HL-60 (cell line): ENCODE results near the gene ST6GAL1.

ENCODE experiments used
- DNase-seq, 2 experiments: peaks; one replicate each; pipeline ENCODE4 v3.0.0-alpha.2; 2010 to 2020; ENCODE audit warnings: low read depth in 1 of 2, low spot score in 1 of 2
- H3K27ac ChIP-seq: fragments of 250-450 bp; sonication (Bioruptor Pico); replicated peaks from 2 replicates; pipeline ENCODE4 v1.5.1; 2020; ENCODE audit warnings: mild to moderate bottlenecking, moderate library complexity
- H3K27me3 ChIP-seq: fragments of 250-450 bp; sonication (Bioruptor Pico); 2 replicates; pipeline ENCODE4 v1.5.1; 2021; ENCODE audit warnings: mild to moderate bottlenecking, moderate library complexity; ENCODE audit not compliant: insufficient read depth, poor library complexity, severe bottlenecking
- H3K4me3 ChIP-seq: replicated peaks from 2 replicates; pipeline ENCODE4 v1.5.1; 2011; ENCODE audit warnings: mild to moderate bottlenecking, control low read depth, low read length; ENCODE audit not compliant: insufficient read depth
- GABPA ChIP-seq: IDR thresholded peaks from 2 replicates; pipeline ENCODE4 v1.6.1; 2012; ENCODE audit warnings: low read depth
- POLR2AphosphoS5 ChIP-seq: IDR thresholded peaks from 2 replicates; pipeline ENCODE4 v1.6.1; 2012; ENCODE audit warnings: low read depth
- SPI1 ChIP-seq: IDR thresholded peaks from 2 replicates; pipeline ENCODE4 v1.6.1; 2012; ENCODE audit warnings: low read depth, mild to moderate bottlenecking, borderline replicate concordance
- TF ChIP-seq, protein P1 (sequence below): IDR thresholded peaks from one replicate; pipeline ENCODE4 v1.5.1; 2011; ENCODE audit warnings: low read length, control low read depth, inconsistent platforms; ENCODE audit not compliant: insufficient read depth
- TF ChIP-seq, protein P2 (sequence below): IDR thresholded peaks from 2 replicates; pipeline ENCODE4 v1.6.1; 2012; ENCODE audit warnings: low read depth; ENCODE audit not compliant: insufficient replicate concordance

ST6GAL1 gene

DNA sequence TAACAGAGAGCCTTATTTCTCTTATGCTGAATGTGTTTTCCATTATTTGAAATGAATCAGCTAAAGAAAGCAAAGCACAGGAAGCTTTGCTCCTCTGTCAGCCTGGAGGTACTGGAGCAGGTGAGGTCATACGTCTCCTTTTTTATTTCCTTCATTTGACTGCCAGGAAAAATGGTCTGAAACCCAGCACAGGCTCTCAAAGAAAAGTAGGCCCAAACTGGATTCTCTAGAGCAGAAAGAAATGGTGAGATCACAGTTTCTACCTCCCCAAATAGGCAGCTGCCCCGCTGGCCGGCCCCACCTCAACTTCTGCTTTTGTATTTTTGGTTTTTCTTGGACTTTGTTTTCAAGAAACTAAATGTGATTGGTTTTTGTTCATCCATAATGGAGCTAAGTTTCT is 113.9 kb downstream of the ST6GAL1 start:
- peak in 1 of 2 experiments; percentile 60 for DNase-seq
- H3K27ac ChIP-seq = peak overlapping the region; percentile 57
- no peak overlapping the region for H3K4me3 ChIP-seq
- TF ChIP-seq POLR2AphosphoS5 (no peak), SPI1 (no peak), GABPA (no peak)
- TF ChIP-seq, protein P1, sequence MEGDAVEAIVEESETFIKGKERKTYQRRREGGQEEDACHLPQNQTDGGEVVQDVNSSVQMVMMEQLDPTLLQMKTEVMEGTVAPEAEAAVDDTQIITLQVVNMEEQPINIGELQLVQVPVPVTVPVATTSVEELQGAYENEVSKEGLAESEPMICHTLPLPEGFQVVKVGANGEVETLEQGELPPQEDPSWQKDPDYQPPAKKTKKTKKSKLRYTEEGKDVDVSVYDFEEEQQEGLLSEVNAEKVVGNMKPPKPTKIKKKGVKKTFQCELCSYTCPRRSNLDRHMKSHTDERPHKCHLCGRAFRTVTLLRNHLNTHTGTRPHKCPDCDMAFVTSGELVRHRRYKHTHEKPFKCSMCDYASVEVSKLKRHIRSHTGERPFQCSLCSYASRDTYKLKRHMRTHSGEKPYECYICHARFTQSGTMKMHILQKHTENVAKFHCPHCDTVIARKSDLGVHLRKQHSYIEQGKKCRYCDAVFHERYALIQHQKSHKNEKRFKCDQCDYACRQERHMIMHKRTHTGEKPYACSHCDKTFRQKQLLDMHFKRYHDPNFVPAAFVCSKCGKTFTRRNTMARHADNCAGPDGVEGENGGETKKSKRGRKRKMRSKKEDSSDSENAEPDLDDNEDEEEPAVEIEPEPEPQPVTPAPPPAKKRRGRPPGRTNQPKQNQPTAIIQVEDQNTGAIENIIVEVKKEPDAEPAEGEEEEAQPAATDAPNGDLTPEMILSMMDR = no peak
- TF ChIP-seq, protein P2, sequence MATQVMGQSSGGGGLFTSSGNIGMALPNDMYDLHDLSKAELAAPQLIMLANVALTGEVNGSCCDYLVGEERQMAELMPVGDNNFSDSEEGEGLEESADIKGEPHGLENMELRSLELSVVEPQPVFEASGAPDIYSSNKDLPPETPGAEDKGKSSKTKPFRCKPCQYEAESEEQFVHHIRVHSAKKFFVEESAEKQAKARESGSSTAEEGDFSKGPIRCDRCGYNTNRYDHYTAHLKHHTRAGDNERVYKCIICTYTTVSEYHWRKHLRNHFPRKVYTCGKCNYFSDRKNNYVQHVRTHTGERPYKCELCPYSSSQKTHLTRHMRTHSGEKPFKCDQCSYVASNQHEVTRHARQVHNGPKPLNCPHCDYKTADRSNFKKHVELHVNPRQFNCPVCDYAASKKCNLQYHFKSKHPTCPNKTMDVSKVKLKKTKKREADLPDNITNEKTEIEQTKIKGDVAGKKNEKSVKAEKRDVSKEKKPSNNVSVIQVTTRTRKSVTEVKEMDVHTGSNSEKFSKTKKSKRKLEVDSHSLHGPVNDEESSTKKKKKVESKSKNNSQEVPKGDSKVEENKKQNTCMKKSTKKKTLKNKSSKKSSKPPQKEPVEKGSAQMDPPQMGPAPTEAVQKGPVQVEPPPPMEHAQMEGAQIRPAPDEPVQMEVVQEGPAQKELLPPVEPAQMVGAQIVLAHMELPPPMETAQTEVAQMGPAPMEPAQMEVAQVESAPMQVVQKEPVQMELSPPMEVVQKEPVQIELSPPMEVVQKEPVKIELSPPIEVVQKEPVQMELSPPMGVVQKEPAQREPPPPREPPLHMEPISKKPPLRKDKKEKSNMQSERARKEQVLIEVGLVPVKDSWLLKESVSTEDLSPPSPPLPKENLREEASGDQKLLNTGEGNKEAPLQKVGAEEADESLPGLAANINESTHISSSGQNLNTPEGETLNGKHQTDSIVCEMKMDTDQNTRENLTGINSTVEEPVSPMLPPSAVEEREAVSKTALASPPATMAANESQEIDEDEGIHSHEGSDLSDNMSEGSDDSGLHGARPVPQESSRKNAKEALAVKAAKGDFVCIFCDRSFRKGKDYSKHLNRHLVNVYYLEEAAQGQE = no peak
- H3K27me3 ChIP-seq = no peaks in the 10 kb centered on the region

DNA sequence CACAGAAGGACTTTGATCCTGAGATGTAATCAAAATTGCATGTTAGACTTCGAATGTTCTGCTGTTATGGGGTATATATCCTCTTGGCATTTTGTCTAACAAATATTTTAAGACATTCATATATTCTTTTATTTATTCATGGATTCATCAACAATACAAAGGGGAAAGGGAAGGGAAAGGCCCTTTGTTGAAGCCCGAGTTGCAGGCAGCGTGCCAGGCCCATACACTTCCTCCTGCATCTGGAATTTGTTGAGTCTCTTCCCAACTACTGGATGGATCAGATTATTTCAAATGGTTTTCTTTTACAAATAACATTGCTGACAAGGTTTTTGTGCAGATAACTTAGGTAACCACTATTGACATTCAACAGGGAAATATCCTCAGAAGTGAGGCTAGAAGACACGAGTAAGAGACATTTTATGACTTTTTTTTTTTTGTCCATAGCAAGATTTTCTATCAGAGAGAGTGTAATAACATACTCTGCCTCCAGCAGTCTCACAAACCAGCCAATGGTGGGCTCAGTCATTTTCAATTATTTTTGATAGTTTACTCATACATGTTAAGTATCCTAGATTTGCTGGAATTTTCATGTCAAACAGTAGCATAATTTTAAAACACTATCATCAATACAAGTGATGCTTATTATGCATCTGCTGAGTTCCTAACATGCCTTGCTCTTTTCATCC is 114.7 kb downstream of the ST6GAL1 start:
- Histone ChIP-seq H3K4me3 (no peak overlapping the region), H3K27ac (no peak overlapping the region), H3K27me3 (no peaks in the 10 kb centered on the region)
- DNase-seq = no peak
- TF ChIP-seq POLR2AphosphoS5 = no peak
- TF ChIP-seq, protein P2 = no peak

DNA sequence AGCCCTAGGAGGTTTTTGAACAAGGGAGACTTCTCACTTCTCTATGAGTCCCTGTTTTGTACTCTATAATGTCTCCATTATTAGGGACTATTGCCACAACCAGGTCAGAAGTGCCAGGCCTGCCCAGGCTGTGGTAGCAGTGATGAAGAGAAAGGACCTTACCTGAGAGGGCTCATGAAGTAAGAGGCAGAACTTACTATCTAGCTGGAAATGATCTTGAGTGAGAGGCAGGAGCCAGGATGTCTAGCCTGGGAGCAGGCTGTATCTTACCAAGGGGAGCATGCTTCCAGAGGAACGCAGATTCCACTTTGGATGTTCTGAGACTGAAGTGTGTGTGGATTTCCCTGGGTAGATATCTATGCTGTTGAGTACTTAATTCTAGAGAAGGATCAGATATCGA is 115.7 kb downstream of the ST6GAL1 start:
- no peak overlapping the region for H3K4me3 ChIP-seq
- no peaks in the 10 kb centered on the region for H3K27me3 ChIP-seq
- TF ChIP-seq SPI1 (no peak), GABPA (no peak), POLR2AphosphoS5 (no peak)
- TF ChIP-seq, protein P1 = no peak
- TF ChIP-seq, protein P2 = no peak
- no peak overlapping the region for H3K27ac ChIP-seq
- no peak for DNase-seq
